HL-60 (cell line): Measurements from ENCODE around the gene FBLN1.

Experiments
- DNase-seq, 2 experiments: peaks; one replicate each; pipeline ENCODE4 v3.0.0-alpha.2; 2010 to 2020; ENCODE audit warnings: low read depth in 1 of 2, low spot score in 1 of 2
- H3K27ac ChIP-seq: fragments of 250-450 bp; sonication (Bioruptor Pico); replicated peaks from 2 replicates; pipeline ENCODE4 v1.5.1; 2020; ENCODE audit warnings: mild to moderate bottlenecking, moderate library complexity
- H3K27me3 ChIP-seq: fragments of 250-450 bp; sonication (Bioruptor Pico); 2 replicates; pipeline ENCODE4 v1.5.1; 2021; ENCODE audit warnings: mild to moderate bottlenecking, moderate library complexity; ENCODE audit not compliant: insufficient read depth, poor library complexity, severe bottlenecking
- H3K4me3 ChIP-seq: replicated peaks from 2 replicates; pipeline ENCODE4 v1.5.1; 2011; ENCODE audit warnings: mild to moderate bottlenecking, control low read depth, low read length; ENCODE audit not compliant: insufficient read depth
- GABPA ChIP-seq: IDR thresholded peaks from 2 replicates; pipeline ENCODE4 v1.6.1; 2012; ENCODE audit warnings: low read depth
- POLR2AphosphoS5 ChIP-seq: IDR thresholded peaks from 2 replicates; pipeline ENCODE4 v1.6.1; 2012; ENCODE audit warnings: low read depth
- SPI1 ChIP-seq: IDR thresholded peaks from 2 replicates; pipeline ENCODE4 v1.6.1; 2012; ENCODE audit warnings: low read depth, mild to moderate bottlenecking, borderline replicate concordance
- TF ChIP-seq, protein P1 (sequence below): IDR thresholded peaks from 2 replicates; pipeline ENCODE4 v1.6.1; 2012; ENCODE audit warnings: low read depth; ENCODE audit not compliant: insufficient replicate concordance
- TF ChIP-seq, protein P2 (sequence below): IDR thresholded peaks from one replicate; pipeline ENCODE4 v1.5.1; 2011; ENCODE audit warnings: low read length, control low read depth, inconsistent platforms; ENCODE audit not compliant: insufficient read depth

The FBLN1 gene

DNA sequence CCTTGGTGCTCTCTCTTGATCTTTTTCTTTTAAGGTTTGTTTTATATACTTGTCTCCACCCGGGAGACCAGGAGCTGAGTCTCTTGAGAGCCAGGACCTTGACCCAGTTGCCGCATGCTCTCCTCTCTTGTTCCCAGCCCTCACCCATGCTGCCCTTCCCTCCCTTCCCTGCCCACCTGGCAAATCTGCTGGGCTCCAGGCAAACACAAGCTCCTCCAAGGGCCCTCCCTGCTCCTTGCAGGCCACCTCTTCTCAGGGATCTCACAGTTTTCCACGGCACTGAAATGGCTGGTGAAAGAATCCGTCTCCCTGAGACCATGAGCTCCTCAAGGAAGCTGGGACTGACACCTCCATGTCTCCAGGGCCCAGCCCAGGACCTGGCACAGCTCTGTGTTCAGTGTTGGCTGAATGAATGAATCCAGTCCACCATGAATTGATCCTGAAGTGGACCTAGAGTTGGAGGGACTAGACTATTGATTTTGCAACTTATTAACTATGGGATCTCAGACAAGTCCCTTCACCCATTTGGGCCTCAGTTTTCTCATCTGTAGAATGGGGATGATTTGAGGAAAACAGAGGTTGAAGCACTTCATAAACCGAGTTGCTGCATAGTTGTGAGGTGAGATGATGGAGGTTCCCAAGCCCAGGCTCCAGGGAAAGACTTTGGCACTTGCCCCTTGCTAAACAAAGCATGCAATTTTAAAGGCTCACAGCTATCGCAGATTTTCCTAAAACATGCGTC, 25.1 kb upstream of the FBLN1 start:
- Histone ChIP-seq H3K4me3 (no peak overlapping the region), H3K27ac (no peak overlapping the region), H3K27me3 (no peaks in the 10 kb centered on the region)
- TF ChIP-seq, protein P1, sequence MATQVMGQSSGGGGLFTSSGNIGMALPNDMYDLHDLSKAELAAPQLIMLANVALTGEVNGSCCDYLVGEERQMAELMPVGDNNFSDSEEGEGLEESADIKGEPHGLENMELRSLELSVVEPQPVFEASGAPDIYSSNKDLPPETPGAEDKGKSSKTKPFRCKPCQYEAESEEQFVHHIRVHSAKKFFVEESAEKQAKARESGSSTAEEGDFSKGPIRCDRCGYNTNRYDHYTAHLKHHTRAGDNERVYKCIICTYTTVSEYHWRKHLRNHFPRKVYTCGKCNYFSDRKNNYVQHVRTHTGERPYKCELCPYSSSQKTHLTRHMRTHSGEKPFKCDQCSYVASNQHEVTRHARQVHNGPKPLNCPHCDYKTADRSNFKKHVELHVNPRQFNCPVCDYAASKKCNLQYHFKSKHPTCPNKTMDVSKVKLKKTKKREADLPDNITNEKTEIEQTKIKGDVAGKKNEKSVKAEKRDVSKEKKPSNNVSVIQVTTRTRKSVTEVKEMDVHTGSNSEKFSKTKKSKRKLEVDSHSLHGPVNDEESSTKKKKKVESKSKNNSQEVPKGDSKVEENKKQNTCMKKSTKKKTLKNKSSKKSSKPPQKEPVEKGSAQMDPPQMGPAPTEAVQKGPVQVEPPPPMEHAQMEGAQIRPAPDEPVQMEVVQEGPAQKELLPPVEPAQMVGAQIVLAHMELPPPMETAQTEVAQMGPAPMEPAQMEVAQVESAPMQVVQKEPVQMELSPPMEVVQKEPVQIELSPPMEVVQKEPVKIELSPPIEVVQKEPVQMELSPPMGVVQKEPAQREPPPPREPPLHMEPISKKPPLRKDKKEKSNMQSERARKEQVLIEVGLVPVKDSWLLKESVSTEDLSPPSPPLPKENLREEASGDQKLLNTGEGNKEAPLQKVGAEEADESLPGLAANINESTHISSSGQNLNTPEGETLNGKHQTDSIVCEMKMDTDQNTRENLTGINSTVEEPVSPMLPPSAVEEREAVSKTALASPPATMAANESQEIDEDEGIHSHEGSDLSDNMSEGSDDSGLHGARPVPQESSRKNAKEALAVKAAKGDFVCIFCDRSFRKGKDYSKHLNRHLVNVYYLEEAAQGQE: no peak
- TF ChIP-seq SPI1 (no peak), GABPA (no peak), POLR2AphosphoS5 (no peak)
- TF ChIP-seq, protein P2, sequence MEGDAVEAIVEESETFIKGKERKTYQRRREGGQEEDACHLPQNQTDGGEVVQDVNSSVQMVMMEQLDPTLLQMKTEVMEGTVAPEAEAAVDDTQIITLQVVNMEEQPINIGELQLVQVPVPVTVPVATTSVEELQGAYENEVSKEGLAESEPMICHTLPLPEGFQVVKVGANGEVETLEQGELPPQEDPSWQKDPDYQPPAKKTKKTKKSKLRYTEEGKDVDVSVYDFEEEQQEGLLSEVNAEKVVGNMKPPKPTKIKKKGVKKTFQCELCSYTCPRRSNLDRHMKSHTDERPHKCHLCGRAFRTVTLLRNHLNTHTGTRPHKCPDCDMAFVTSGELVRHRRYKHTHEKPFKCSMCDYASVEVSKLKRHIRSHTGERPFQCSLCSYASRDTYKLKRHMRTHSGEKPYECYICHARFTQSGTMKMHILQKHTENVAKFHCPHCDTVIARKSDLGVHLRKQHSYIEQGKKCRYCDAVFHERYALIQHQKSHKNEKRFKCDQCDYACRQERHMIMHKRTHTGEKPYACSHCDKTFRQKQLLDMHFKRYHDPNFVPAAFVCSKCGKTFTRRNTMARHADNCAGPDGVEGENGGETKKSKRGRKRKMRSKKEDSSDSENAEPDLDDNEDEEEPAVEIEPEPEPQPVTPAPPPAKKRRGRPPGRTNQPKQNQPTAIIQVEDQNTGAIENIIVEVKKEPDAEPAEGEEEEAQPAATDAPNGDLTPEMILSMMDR: no peak
- DNase-seq: no peak

DNA sequence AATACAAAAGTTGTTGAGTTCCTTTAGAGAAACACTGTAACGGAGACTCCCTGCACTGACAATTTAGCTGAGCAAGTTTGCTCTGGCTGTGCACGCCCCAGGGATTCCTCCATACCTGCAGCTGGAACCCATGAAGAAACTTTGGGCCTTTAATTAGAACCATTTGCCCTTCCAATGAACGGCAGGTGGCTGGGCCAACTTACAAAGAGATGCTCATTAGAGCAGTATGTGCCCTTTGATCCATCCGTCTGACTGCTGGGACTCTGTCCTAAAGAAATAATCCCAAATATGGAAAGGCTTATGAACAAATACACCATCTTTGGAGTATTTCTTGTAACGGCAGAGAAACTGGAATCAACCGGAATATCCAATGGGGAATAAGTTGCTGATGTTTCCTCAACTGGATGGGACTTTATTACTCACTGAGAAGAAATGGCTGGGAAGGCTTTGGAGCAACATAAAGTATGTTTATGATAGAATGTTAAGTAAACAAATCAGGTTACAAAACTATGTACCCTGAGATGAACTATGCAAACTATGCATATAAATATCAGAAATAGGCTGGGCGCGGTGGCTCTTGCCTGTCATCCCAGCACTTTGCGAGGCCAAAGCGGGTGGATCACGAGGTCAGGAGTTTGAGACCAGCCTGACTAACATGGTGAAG, 24.4 kb upstream of the FBLN1 start:
- no peak overlapping the region for H3K4me3 ChIP-seq
- no peak for DNase-seq
- H3K27ac ChIP-seq: no peak overlapping the region
- no peaks in the 10 kb centered on the region for H3K27me3 ChIP-seq
- TF ChIP-seq SPI1 (no peak), POLR2AphosphoS5 (no peak), GABPA (no peak)
- TF ChIP-seq, protein P1: no peak
- TF ChIP-seq, protein P2: no peak

DNA sequence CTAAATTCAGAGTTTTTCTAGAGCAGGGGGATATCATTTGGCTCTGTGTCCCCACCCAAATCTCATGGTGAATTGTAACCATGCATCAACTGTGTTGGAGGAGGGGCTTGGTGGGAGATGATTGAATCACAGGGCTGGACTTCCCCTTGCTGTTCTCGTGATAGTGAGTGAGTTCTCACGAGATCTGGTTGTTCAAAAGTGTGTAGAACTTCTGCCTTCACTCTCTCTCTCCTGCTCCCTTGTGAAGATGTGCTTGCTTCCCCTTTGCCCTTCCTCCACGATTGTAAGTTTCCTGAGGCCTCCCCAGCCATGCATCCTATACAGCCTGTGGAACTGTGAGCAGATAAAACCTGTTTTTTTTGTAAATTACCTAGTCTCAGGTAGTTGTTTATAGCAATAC, 22.0 kb upstream of the FBLN1 start:
- no peaks in the 10 kb centered on the region for H3K27me3 ChIP-seq
- TF ChIP-seq POLR2AphosphoS5: no peak
- TF ChIP-seq GABPA: no peak
- TF ChIP-seq, protein P1: no peak
- TF ChIP-seq, protein P2: no peak
- TF ChIP-seq SPI1: no peak
- no peak for DNase-seq
- no peak overlapping the region for H3K27ac ChIP-seq
- H3K4me3 ChIP-seq: no peak overlapping the region
